ENCODE data around the gene FNIP1. TPM values are rescaled to one million over a fixed set of nuclear protein-coding genes. Genes with fewer than 3 reads are reported as not detected.
A peak's percentile ranks its signal among the peaks of the same experiment; 100 is the strongest.

The FNIP1 gene
- total and polyA plus RNA-seq, 2 experiments from 2014 or later = 8.2 to 27.9 TPM

DNA sequence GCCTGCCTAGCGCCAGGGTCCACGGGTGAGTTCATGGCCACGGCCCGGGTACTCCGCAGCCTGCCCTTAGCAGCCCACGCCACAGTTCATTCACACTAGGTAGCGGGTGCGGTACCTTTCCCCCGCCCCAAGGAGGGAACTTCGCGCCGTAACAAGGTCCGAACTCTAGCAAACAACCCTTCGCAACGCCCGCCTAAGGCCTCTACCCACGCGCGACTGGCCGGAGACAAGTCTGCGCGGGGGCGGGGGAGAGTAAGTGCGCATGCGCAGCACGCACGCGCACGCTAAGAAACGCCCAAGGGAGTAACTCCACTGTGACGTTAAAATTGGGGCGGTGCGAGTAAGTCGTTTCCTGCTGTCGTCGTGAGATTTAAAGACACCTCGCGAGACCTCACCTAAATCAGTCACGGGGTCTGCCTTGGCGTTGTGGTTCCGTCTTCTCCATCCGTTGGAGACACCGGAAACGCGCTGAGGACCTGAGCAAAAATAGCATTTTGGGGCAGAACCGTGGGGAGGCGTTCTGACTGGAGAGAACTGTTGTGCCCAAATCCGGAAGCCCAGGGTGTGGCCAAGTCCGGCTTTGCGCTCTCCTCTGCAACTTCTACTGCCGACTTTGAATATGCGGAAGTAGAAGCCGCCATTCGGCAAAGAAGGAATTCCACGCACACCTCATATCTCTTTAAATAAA is 161.7 kb downstream of the FNIP1 start, which contains the start of gene RAPGEF6:
Gene RAPGEF6, minus strand, starts transcription at position 234 of the 688 bp plus-strand sequence. Its CDS starts 199 bp downstream, at position 35.
- H3K4me3 Mint-ChIP-seq = peak within 1 kb of the TSS; percentile 98
- no peaks in the 10 kb centered on the region for H3K36me3 Mint-ChIP-seq (ENCODE audit: low read depth)
- Histone ChIP-seq H2AFZ (peak within 1 kb of the TSS; percentile 68; the same call in 1 of the 2 replicates), H4K20me1 (replicated peaks; ENCODE audit: insufficient read depth) (peaks cover 4% of the 10 kb centered on the region), H3K79me2 (replicated peaks; ENCODE audit: insufficient read depth) (peaks cover 46% of the 10 kb centered on the region), H3K4me1 (ENCODE audit: insufficient read depth) (peaks cover 35% of the 10 kb centered on the region), H3K36me3 (ENCODE audit: insufficient read depth) (no peaks in the 10 kb centered on the region), H3K4me3 (peak within 1 kb of the TSS; percentile 73), H3K27me3 (ENCODE audit: insufficient read depth) (no peaks in the 10 kb centered on the region), H3K9me2 (ENCODE audit: insufficient read depth) (no peaks in the 10 kb centered on the region), H3K4me2 (peak within 1 kb of the TSS; percentile 80), H3K27ac (ENCODE audit: low read depth) (peak within 1 kb of the TSS; percentile 99), H3F3A (replicated peaks; ENCODE audit: low read depth) (peaks cover 7% of the 10 kb centered on the region)
- H3K9me3 Mint-ChIP-seq = no peaks in the 10 kb centered on the region; the same call in 2 of the 3 replicates
- TF ChIP-seq, protein P1, sequence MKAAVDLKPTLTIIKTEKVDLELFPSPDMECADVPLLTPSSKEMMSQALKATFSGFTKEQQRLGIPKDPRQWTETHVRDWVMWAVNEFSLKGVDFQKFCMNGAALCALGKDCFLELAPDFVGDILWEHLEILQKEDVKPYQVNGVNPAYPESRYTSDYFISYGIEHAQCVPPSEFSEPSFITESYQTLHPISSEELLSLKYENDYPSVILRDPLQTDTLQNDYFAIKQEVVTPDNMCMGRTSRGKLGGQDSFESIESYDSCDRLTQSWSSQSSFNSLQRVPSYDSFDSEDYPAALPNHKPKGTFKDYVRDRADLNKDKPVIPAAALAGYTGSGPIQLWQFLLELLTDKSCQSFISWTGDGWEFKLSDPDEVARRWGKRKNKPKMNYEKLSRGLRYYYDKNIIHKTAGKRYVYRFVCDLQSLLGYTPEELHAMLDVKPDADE (IDR thresholded peaks at IDR 0.05) = peak; percentile 63; the same call in 1 of the 2 replicates
- TF ChIP-seq STAT1 (IDR thresholded peaks at IDR 0.05; ENCODE audit: unreplicated experiment) (no peak), EZH2 (IDR thresholded peaks at IDR 0.05; ENCODE audit: low read depth, unreplicated experiment) (no peak), POLR2AphosphoS5 (IDR thresholded peaks at IDR 0.05; ENCODE audit: low read depth) (peak; percentile 95), CREB1 (CRISPR knock-in tag; IDR thresholded peaks at IDR 0.05; ENCODE audit: low read depth) (peak; percentile 77), EZH2phosphoT487 (IDR thresholded peaks at IDR 0.05; ENCODE audit: unreplicated experiment) (no peak)
- TF ChIP-seq, protein P2, sequence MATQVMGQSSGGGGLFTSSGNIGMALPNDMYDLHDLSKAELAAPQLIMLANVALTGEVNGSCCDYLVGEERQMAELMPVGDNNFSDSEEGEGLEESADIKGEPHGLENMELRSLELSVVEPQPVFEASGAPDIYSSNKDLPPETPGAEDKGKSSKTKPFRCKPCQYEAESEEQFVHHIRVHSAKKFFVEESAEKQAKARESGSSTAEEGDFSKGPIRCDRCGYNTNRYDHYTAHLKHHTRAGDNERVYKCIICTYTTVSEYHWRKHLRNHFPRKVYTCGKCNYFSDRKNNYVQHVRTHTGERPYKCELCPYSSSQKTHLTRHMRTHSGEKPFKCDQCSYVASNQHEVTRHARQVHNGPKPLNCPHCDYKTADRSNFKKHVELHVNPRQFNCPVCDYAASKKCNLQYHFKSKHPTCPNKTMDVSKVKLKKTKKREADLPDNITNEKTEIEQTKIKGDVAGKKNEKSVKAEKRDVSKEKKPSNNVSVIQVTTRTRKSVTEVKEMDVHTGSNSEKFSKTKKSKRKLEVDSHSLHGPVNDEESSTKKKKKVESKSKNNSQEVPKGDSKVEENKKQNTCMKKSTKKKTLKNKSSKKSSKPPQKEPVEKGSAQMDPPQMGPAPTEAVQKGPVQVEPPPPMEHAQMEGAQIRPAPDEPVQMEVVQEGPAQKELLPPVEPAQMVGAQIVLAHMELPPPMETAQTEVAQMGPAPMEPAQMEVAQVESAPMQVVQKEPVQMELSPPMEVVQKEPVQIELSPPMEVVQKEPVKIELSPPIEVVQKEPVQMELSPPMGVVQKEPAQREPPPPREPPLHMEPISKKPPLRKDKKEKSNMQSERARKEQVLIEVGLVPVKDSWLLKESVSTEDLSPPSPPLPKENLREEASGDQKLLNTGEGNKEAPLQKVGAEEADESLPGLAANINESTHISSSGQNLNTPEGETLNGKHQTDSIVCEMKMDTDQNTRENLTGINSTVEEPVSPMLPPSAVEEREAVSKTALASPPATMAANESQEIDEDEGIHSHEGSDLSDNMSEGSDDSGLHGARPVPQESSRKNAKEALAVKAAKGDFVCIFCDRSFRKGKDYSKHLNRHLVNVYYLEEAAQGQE (IDR thresholded peaks at IDR 0.05; ENCODE audit: unreplicated experiment) = no peak
- ATAC-seq (peak; percentile 90), DNase-seq (ENCODE audit: low spot score) (peak; percentile 99)
- H3K4me1 Mint-ChIP-seq = peaks cover 4% of the 10 kb centered on the region
- H3K27me3 Mint-ChIP-seq (ENCODE audit: insufficient read depth, low read depth, poor library complexity) = peaks cover 7% of the 10 kb centered on the region
- H3K27ac Mint-ChIP-seq = peak within 1 kb of the TSS; percentile 98

DNA sequence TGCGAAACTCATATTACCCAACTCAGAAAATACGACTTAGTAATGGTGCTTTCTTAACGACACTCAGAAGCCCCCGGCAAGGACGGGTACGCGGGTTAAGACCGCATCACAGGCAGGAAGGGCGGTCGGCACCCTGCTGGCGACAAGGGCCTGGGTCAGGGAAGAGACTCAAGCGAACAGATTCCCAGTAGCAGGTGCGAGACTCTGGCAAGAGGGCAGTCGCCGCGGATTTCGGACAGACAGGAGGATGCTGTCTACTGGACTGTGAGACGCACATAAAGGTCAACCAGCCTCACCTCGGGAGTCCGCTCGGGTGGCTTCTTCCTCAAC is 162.2 kb downstream of the FNIP1 start:
- Histone ChIP-seq H3K79me2 (replicated peaks; ENCODE audit: insufficient read depth) (peaks cover 51% of the 10 kb centered on the region), H3F3A (replicated peaks; ENCODE audit: low read depth) (peaks cover 7% of the 10 kb centered on the region), H3K36me3 (ENCODE audit: insufficient read depth) (no peaks in the 10 kb centered on the region), H2AFZ (no peak overlapping the region), H4K20me1 (replicated peaks; ENCODE audit: insufficient read depth) (peaks cover 4% of the 10 kb centered on the region), H3K27ac (ENCODE audit: low read depth) (peak overlapping the region; percentile 55), H3K4me2 (peak overlapping the region; percentile 80), H3K4me3 (peak overlapping the region; percentile 73), H3K27me3 (ENCODE audit: insufficient read depth) (no peaks in the 10 kb centered on the region), H3K9me2 (ENCODE audit: insufficient read depth) (no peaks in the 10 kb centered on the region), H3K4me1 (ENCODE audit: insufficient read depth) (peaks cover 38% of the 10 kb centered on the region)
- peaks cover 7% of the 10 kb centered on the region for H3K27me3 Mint-ChIP-seq (ENCODE audit: insufficient read depth, low read depth, poor library complexity)
- DNase-seq (ENCODE audit: low spot score) (peak; percentile 89), ATAC-seq (peak; percentile 84)
- peak overlapping the region; percentile 98 for H3K27ac Mint-ChIP-seq
- H3K9me3 Mint-ChIP-seq = no peaks in the 10 kb centered on the region; the same call in 2 of the 3 replicates
- peak; percentile 34; the same call in 1 of the 2 replicates for TF ChIP-seq CREB1 (CRISPR knock-in tag; IDR thresholded peaks at IDR 0.05; ENCODE audit: low read depth)
- TF ChIP-seq EZH2 (IDR thresholded peaks at IDR 0.05; ENCODE audit: low read depth, unreplicated experiment) = no peak
- TF ChIP-seq JUNB (IDR thresholded peaks at IDR 0.05; ENCODE audit: unreplicated experiment) = no peak
- TF ChIP-seq, protein P3, sequence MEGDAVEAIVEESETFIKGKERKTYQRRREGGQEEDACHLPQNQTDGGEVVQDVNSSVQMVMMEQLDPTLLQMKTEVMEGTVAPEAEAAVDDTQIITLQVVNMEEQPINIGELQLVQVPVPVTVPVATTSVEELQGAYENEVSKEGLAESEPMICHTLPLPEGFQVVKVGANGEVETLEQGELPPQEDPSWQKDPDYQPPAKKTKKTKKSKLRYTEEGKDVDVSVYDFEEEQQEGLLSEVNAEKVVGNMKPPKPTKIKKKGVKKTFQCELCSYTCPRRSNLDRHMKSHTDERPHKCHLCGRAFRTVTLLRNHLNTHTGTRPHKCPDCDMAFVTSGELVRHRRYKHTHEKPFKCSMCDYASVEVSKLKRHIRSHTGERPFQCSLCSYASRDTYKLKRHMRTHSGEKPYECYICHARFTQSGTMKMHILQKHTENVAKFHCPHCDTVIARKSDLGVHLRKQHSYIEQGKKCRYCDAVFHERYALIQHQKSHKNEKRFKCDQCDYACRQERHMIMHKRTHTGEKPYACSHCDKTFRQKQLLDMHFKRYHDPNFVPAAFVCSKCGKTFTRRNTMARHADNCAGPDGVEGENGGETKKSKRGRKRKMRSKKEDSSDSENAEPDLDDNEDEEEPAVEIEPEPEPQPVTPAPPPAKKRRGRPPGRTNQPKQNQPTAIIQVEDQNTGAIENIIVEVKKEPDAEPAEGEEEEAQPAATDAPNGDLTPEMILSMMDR (conservative IDR thresholded peaks at IDR 0.05; ENCODE audit: low read depth in 2 of 2) = no peak
- TF ChIP-seq, protein P1 (IDR thresholded peaks at IDR 0.05) = no peak
- no peak for TF ChIP-seq STAT1 (IDR thresholded peaks at IDR 0.05; ENCODE audit: unreplicated experiment)
- no peaks in the 10 kb centered on the region for H3K36me3 Mint-ChIP-seq (ENCODE audit: low read depth)
- H3K4me3 Mint-ChIP-seq = peak overlapping the region; percentile 98
- H3K4me1 Mint-ChIP-seq = peaks cover 4% of the 10 kb centered on the region

Measured in GM23338 (cell line).